Stimulated activated CD4-positive, alpha-beta T cell treated with anti-CD3 and anti-CD28 coated beads, Interleukin-4, amount 100 ng/mL, for 48 hours (primary cell): ENCODE results near the gene OTOG.
"Not testable (repeated sequence)": the region's sequence is repeated elsewhere in the genome, so short reads cannot be mapped to it uniquely, and the experiment has no call there.

ENCODE experiments used
- DNase-seq, 2 donors: peaks; one replicate each; pipeline ENCODE4 v3.0.0-alpha.2; 2020; ENCODE audit warnings: low read depth in 2 of 2

Gene OTOG

GRCh38 chr11:17605651-17606122 is 58.6 kb downstream of the OTOG start:
- DNase-seq = no peak

- DNase-seq = no peak
These were observed 59.4 kb downstream of the OTOG start for GRCh38 chr11:17606233-17607082.

DNA sequence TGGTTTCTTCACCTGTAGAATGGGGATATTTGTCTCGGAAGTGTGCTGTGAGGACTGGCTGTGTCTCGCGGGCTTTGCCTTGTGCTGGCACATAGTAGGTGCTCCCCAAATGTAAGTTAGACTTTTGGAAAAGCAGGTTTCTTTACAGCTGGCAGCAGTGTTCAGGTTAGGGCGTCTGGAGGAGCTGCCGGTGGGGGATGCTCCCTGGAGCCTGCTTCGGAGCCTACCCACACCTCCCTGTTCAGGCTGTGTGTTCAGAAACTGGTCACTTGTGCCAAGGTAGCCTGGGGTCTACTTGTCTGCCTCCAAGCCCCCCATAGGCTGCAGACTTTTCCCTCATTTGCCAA is 60.0 kb downstream of the OTOG start:
- DNase-seq = no peak

GRCh38 chr11:17607591-17608570 is 60.8 kb downstream of the OTOG start:
- DNase-seq = no peak

GRCh38 chr11:17608821-17609220 is 61.8 kb downstream of the OTOG start:
- no peak for DNase-seq

DNA sequence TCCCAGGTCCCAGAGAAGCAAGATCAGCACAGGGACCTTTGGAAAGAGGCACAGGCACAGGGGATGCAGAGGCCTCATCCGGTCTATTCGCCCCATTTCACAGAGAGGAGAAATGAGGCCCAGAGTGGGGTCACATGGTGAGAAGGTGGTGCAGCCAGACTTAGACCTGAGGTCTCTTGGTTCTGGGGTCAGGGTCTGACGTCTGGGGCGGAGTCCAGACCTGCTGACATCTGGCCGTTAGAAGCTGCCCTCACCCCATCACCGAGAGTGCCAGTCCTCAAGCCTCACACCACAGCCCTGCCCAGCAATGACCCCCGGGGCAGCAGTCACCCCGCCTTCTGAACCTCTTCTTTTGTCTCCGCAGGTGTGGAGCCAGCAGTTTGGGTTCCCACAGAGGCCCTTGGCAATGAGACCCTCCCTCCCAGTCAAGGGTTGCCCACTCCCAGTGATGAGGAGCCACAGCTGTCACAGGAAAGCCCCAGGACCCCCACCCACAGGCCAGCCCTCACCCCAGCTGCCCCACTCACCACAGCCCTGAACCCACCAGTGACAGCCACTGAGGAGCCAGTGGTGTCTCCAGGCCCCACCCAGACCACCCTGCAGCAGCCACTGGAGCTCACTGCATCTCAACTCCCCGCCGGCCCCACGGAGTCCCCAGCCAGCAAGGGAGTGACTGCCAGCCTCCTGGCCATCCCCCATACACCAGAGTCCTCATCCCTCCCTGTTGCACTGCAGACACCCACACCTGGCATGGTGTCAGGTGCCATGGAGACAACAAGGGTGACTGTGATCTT is 62.4 kb downstream of the OTOG start:
- no peak for DNase-seq

DNA sequence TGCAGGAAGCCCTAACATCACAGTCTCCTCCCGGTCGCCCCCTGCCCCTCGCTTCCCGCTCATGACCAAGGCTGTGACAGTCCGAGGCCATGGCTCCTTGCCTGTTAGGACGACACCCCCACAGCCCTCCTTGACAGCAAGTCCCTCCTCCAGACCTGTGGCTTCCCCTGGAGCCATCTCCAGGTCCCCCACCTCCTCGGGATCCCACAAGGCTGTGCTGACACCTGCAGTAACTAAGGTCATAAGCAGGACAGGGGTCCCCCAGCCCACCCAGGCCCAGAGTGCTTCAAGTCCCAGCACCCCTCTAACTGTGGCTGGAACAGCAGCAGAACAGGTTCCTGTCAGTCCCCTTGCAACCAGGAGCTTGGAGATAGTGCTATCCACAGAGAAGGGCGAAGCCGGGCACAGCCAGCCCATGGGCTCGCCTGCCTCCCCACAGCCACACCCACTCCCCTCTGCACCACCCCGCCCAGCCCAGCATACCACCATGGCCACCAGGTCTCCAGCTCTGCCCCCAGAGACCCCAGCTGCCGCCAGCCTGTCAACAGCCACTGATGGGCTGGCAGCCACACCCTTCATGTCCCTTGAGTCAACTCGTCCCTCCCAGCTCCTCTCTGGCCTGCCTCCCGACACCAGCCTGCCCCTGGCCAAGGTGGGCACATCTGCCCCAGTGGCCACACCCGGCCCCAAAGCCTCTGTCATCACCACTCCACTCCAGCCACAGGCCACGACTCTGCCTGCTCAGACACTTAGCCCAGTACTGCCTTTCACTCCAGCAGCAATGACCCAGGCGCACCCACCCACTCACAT is 63.2 kb downstream of the OTOG start:
- no peak for DNase-seq

GRCh38 chr11:17611049-17611448 is 64.0 kb downstream of the OTOG start:
- DNase-seq = no peak

DNA sequence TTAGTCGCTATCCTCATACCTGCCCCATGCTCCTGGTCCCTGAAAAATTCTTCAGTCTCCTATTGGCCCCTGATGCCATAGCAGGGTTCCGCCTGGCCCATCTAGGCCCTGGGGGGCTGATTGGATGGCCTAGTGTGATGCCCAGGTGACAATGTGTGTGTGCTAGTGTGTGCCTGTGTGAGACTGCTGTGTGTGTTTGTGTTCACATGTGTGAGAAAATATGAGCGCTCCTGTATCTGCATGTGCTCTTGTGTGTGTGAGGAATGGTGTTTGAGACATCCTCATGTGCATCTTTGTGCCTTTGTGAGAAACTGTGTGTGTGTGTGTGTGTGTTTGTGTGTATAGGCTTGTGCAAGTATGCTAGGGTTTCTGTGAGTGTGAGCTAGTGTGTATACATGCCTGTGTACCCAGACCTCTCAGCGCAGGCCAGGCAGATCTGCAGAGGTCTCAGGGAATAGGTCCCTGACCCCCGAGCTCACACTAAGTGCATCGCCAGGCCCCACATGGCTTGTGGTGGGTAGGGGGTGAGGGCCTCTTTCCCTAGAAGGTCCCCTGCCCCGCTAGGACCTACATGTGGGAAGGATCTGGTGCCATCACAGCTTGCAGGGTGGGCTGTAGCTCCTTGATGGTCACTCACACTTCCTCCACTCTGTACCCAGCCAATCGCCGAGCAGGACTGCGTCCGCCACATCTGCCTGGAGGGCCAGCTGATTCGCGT is 64.6 kb downstream of the OTOG start:
- DNase-seq = no peak

DNA sequence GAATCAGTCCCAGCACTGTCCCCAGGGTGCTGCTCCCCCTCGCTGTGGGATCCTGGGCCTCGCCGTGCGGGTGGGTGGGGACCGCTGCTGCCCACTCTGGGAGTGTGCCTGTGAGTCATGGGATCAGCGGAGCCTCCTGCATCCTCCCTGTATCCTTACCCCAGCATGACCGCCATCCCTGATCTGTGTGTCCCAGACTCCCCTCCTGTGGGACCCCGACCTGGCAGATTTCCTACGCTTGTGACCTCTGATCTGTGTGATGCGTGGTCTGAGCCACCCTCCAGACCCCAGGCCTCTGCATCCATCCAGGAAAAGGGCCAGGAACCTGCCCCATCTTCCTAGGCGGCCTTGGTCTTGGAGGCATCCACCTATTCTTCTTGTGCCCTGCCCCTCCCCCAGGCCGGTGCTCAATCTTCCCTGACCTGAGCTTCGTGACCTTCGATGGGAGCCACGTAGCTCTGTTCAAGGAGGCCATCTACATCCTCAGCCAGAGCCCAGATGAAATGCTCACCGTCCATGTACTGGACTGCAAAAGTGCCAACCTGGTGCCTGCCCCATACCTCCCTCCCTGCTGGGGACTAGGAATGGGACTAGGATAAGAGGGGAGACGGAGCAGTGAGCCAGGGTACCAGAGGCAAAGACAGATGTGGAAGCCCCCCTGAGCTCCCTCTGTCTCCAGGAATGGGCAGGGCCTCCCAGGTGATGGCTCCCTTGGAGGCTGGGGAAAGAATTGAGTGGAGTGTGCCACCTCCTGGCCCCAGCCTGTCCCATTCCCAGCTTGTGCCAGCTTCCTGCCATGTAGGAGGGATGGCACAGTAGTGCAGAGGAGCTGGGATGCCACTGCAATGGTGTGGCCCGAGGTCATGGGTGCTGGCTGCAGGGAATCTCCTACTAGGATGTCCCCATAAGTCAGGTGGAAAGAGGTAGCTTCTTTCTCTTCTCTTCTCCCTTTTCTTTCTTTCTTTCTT is 65.4 kb downstream of the OTOG start:
- no peak for DNase-seq

- no peak for DNase-seq
These were observed 66.4 kb downstream of the OTOG start for GRCh38 chr11:17613428-17613962.

GRCh38 chr11:17613983-17614382 is 66.9 kb downstream of the OTOG start:
- no peak for DNase-seq

- not testable (repeated sequence) for DNase-seq
These were observed 75.7 kb downstream of the OTOG start for GRCh38 chr11:17622711-17623110.

GRCh38 chr11:17629113-17629512 is 82.1 kb downstream of the OTOG start:
- no peak for DNase-seq

DNA sequence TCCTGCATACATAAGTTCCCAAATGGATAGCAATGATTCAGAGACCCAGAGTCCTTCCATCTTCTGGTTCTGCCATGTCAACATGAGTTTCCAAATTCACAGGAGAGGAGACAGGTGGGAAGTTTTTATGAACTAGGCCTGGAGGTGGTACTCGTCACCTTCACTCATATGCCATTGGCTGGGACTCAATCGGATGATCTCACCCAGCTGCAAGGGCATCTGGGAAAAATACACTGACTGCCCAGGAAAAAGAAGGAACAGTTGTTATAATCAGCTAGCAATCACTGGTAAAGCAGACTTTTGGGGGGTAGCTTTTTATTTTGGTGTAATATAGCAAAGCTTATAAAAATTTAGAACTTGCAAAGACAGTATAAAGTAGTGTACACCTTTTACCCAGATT is 83.9 kb downstream of the OTOG start:
- no peak for DNase-seq

DNA sequence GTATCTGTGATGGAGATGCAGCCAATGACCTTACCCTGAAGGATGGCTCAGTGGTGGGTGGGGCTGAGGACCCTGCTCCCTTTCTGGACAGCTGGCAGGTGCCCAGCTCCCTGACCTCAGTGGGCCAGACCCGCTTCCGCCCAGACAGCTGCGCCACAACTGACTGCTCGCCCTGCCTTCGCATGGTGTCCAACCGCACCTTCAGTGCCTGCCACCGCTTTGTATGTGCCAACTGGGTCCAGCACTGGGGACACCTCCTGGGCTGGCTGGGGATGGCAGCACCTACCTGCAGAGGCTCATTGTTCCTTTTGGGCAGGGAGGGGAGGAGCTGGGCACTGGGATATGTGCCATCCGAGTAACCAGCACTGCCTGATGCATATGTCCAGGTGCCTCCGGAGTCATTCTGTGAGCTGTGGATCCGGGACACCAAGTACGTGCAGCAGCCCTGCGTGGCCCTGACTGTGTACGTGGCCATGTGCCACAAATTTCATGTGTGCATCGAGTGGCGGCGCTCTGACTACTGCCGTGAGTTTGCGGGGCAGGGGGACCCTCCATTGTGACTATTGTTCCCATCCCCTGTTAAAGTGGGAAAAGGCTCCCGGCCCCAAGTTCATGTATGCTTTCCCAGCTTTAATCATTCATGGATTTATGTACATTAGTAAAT is 84.8 kb downstream of the OTOG start:
- no peak for DNase-seq

GRCh38 chr11:17633279-17633986 is 86.4 kb downstream of the OTOG start:
- no peak for DNase-seq
